ENCODE measurements around the gene CUX1.

DNA sequence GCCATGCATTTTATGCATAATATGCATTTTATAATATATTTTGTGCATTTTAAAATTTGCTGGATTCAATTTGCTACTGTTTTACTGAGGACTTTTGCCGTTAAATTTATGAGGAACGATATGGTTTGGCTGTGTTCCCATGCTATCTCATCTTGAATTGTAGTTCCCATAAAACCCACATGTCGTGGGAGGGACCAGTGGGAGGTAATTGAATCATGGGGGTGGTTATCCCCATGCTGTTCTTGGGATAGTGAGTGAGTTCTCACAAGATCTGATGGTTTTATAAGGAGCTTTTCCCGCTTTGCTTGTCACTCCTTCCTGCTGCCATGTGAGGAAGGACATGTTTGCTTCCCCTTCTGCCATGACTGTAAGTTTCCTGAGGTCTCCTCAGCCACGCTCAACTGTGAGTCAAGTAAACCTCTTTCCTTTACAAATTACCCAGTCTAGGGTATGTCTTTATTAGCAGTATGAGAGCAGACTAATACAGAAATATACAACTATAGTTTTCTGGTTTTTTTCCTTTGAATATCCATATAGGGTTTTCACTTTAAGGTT, 267.9 kb downstream of the CUX1 start:
- TF ChIP-seq, protein P1, sequence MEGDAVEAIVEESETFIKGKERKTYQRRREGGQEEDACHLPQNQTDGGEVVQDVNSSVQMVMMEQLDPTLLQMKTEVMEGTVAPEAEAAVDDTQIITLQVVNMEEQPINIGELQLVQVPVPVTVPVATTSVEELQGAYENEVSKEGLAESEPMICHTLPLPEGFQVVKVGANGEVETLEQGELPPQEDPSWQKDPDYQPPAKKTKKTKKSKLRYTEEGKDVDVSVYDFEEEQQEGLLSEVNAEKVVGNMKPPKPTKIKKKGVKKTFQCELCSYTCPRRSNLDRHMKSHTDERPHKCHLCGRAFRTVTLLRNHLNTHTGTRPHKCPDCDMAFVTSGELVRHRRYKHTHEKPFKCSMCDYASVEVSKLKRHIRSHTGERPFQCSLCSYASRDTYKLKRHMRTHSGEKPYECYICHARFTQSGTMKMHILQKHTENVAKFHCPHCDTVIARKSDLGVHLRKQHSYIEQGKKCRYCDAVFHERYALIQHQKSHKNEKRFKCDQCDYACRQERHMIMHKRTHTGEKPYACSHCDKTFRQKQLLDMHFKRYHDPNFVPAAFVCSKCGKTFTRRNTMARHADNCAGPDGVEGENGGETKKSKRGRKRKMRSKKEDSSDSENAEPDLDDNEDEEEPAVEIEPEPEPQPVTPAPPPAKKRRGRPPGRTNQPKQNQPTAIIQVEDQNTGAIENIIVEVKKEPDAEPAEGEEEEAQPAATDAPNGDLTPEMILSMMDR (IDR thresholded peaks at IDR 0.05; ENCODE audit: insufficient read depth, low read length) = no peak
- TF ChIP-seq REST (IDR thresholded peaks at IDR 0.05; ENCODE audit: insufficient replicate concordance, low read depth) = no peak

Measured in HL-60 (cell line).